Natural killer cell (primary cell): Measurements from ENCODE around the gene CGN. TPM values are rescaled to one million over a fixed set of nuclear protein-coding genes. Genes with fewer than 3 reads are reported as not detected.
A peak's percentile ranks its signal among the peaks of the same experiment; 100 is the strongest.

Experiments used
- ATAC-seq, 3 donors: fragments of 150-1000 bp in 2 of 3; fragments of 200-7000 bp in 1 of 3; cut with Tn5 transposase; 1 replicate in 1 of 3; 2 replicates in 2 of 3; pipeline ENCODE4 v1.10.0; 2021; ENCODE audit warnings: mild to moderate bottlenecking in 2 of 3, moderate library complexity in 2 of 3
- DNase-seq, 2 donors: peaks; one replicate each; pipeline versions ENCODE4 v3.0.0 to v3.0.0-alpha.2; 2013 to 2021; ENCODE audit warnings: mixed read lengths in 1 of 2
- H3K27ac ChIP-seq: one replicate; pipeline ENCODE4 v1.5.1; 2013; ENCODE audit warnings: mild to moderate bottlenecking, low read length
- H3K27me3 ChIP-seq: one replicate; pipeline ENCODE4 v1.6.1; 2013; ENCODE audit warnings: low read length; ENCODE audit not compliant: control insufficient read depth, insufficient read depth
- H3K36me3 ChIP-seq: one replicate; pipeline ENCODE4 v1.6.1; 2013; ENCODE audit warnings: low read length; ENCODE audit not compliant: control insufficient read depth, insufficient read depth
- H3K4me1 ChIP-seq: one replicate; pipeline ENCODE4 v1.6.1; 2013; ENCODE audit warnings: low read length; ENCODE audit not compliant: control insufficient read depth, insufficient read depth
- H3K4me3 ChIP-seq: one replicate; pipeline ENCODE4 v1.5.1; 2013; ENCODE audit warnings: low read length
- H3K9me3 ChIP-seq: one replicate; pipeline ENCODE4 v1.6.1; 2013; ENCODE audit warnings: low read length; ENCODE audit not compliant: control insufficient read depth, insufficient read depth
- H3K27ac Mint-ChIP-seq, 2 donors: one replicate each; pipeline ENCODE4 v1.8.0; 2022; ENCODE audit warnings: mild to moderate bottlenecking in 2 of 2, mixed read lengths in 2 of 2, moderate library complexity in 1 of 2
- H3K27me3 Mint-ChIP-seq, 2 donors: one replicate each; pipeline ENCODE4 v1.8.0; 2022; ENCODE audit warnings: low read depth in 2 of 2, mixed read lengths in 2 of 2
- H3K36me3 Mint-ChIP-seq: one replicate; pipeline ENCODE4 v1.8.0; 2022; ENCODE audit warnings: mixed read lengths
- H3K4me1 Mint-ChIP-seq, 2 donors: one replicate each; pipeline ENCODE4 v1.8.0; 2022; ENCODE audit warnings: mixed read lengths in 2 of 2
- H3K4me3 Mint-ChIP-seq: one replicate; pipeline ENCODE4 v1.8.0; 2022; ENCODE audit warnings: mild to moderate bottlenecking, moderate library complexity, mixed read lengths
- H3K9me3 Mint-ChIP-seq, 2 donors: one replicate each; pipeline ENCODE4 v1.8.0; 2022; ENCODE audit warnings: mixed read lengths in 2 of 2
- WGBS: methylation state at CpG from one replicate; pipeline ENCODE4 v1.1.7; 2013; ENCODE audit warnings: missing lambda C conversion rate; ENCODE audit not compliant: insufficient coverage; 5-methylcytosine and 5-hydroxymethylcytosine counted together
- intact Hi-C: fragments of 100-400 bp; cut with micrococcal nuclease; formaldehyde crosslinking; loops from one replicate; pipeline ENCODE4 v1.14.2; 2022
- total RNA-seq, 4 donors: library from RNA; stranded (reverse); fragments of 120-200 nt in 1 of 4; gene quantifications; one replicate each; pipeline versions ENCODE4 v1.2.3 to v1.2.4, GENCODE V29; 2013 to 2022
- TF ChIP-seq, protein P1 (sequence below): fragments of 200-600 bp; IDR thresholded peaks from one replicate; pipeline ENCODE4 v1.8.0; 2022; ENCODE audit warnings: antibody characterized with exemption

Gene CGN, protein sequence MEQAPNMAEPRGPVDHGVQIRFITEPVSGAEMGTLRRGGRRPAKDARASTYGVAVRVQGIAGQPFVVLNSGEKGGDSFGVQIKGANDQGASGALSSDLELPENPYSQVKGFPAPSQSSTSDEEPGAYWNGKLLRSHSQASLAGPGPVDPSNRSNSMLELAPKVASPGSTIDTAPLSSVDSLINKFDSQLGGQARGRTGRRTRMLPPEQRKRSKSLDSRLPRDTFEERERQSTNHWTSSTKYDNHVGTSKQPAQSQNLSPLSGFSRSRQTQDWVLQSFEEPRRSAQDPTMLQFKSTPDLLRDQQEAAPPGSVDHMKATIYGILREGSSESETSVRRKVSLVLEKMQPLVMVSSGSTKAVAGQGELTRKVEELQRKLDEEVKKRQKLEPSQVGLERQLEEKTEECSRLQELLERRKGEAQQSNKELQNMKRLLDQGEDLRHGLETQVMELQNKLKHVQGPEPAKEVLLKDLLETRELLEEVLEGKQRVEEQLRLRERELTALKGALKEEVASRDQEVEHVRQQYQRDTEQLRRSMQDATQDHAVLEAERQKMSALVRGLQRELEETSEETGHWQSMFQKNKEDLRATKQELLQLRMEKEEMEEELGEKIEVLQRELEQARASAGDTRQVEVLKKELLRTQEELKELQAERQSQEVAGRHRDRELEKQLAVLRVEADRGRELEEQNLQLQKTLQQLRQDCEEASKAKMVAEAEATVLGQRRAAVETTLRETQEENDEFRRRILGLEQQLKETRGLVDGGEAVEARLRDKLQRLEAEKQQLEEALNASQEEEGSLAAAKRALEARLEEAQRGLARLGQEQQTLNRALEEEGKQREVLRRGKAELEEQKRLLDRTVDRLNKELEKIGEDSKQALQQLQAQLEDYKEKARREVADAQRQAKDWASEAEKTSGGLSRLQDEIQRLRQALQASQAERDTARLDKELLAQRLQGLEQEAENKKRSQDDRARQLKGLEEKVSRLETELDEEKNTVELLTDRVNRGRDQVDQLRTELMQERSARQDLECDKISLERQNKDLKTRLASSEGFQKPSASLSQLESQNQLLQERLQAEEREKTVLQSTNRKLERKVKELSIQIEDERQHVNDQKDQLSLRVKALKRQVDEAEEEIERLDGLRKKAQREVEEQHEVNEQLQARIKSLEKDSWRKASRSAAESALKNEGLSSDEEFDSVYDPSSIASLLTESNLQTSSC
- total RNA-seq = under 1 TPM in 2 of 3 donors, not detected in 1; 0.07 to 0.80 TPM
- 0.07 TPM for total RNA-seq (2013)

DNA sequence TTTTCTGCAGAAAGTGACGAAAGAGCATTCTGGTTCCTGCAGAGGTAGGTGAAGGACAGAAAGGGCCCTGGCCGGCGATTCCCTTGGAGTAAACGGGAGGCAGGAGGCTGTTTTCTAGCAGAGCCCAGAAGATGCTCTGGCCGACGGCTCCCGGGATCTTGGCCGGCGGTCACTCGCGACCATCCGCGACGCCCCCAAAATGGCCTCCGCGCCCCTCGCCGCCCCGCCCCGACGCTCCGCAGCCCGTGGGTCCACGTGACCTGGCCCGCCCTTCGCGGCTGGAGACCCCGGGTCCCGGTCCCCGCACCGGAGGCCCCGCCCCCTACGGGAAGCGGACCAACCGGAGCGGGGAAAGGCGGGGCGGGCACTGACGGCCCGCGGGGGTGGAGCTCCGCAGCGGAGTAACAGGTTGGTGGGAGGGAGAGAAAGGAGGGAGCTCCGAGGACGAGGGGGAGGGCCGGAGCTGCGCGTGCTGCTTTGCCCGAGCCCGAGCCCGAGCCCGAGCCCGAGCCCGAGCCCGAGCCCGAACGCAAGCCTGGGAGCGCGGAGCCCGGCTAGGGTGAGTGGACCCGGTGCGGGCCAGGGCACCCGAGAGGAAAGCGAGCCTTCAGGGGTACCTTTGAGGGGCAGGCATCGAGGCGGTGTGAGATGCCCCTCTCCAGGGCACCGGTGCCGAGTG lies at the start of gene CGN:
CGN (plus strand) TSS at position 431 of the 679 bp plus-strand sequence. CDS start 7,133 bp downstream, outside the sequence.
- TF ChIP-seq, protein P1, sequence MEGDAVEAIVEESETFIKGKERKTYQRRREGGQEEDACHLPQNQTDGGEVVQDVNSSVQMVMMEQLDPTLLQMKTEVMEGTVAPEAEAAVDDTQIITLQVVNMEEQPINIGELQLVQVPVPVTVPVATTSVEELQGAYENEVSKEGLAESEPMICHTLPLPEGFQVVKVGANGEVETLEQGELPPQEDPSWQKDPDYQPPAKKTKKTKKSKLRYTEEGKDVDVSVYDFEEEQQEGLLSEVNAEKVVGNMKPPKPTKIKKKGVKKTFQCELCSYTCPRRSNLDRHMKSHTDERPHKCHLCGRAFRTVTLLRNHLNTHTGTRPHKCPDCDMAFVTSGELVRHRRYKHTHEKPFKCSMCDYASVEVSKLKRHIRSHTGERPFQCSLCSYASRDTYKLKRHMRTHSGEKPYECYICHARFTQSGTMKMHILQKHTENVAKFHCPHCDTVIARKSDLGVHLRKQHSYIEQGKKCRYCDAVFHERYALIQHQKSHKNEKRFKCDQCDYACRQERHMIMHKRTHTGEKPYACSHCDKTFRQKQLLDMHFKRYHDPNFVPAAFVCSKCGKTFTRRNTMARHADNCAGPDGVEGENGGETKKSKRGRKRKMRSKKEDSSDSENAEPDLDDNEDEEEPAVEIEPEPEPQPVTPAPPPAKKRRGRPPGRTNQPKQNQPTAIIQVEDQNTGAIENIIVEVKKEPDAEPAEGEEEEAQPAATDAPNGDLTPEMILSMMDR = no peak
- no peaks in the 10 kb centered on the region for H3K9me3 Mint-ChIP-seq

DNA sequence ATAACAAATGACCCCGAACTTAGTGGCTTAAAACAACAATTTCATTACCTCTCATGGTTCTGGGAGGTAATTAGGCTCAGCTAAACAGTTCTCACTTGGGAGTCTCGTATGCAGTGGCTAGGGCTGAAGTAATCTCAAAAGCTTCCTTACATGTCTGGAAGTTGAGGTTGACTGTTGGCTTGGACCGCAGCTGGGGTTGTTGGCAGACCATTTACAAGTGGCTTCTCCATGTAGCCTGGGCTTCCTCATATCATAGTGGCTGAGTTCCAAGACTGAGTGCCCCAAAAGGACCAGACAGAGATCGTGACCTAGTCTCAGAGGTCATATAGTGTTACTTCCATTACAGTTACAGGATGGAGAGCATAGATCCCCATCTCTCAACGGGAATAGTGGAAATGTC lies 49.5 kb upstream of the CGN start:
- intact Hi-C loops = no loop called here
- Mint-ChIP-seq H3K27me3 (peaks cover 21 to 34% of the 10 kb centered on the region in 2 donors), H3K4me1 (peaks cover 13 to 14% of the 10 kb centered on the region in 2 donors), H3K27ac (no peak overlapping the region), H3K9me3 (no peaks in the 10 kb centered on the region), H3K4me3 (no peak overlapping the region), H3K36me3 (no peaks in the 10 kb centered on the region)
- Histone ChIP-seq H3K4me3 (no peak overlapping the region), H3K27me3 (peaks cover 3% of the 10 kb centered on the region), H3K36me3 (no peaks in the 10 kb centered on the region), H3K4me1 (peaks cover 11% of the 10 kb centered on the region), H3K9me3 (no peaks in the 10 kb centered on the region), H3K27ac (no peak overlapping the region)
- WGBS = 94% methylated on average over 4 of the region's 5 CpGs
- ATAC-seq = no peak
- TF ChIP-seq, protein P1 = no peak
- DNase-seq = no peak

More for the DNA sequence above, at the start of gene CGN:
- no peaks in the 10 kb centered on the region for H3K36me3 Mint-ChIP-seq
- no peaks in the 10 kb centered on the region for H3K36me3 ChIP-seq
- under 1% methylated on average over 68 of the region's 68 CpGs for WGBS
- peaks cover 23% of the 10 kb centered on the region for H3K4me1 ChIP-seq
- intact Hi-C loops = loop anchor here (1.0 kb wide), 1 partner anchor 29 kb away; the partner anchor contains the start of gene TUFT1
- peak within 1 kb of the TSS; percentile 69 to 85 for H3K27ac Mint-ChIP-seq
- peak within 1 kb of the TSS; percentile 98 for H3K4me3 Mint-ChIP-seq
- H3K27me3 ChIP-seq = no peaks in the 10 kb centered on the region
- no peaks in the 10 kb centered on the region for H3K9me3 ChIP-seq
- peaks cover 8 to 19% of the 10 kb centered on the region in 2 donors for H3K4me1 Mint-ChIP-seq
- peak within 1 kb of the TSS; percentile 2 for H3K27ac ChIP-seq
- H3K4me3 ChIP-seq = peak within 1 kb of the TSS; percentile 72
- DNase-seq (peak; percentile 80 to 93), ATAC-seq (peak; percentile 97 to 98 (median 98))
- peaks cover 0 to 4% of the 10 kb centered on the region in 2 donors for H3K27me3 Mint-ChIP-seq

DNA sequence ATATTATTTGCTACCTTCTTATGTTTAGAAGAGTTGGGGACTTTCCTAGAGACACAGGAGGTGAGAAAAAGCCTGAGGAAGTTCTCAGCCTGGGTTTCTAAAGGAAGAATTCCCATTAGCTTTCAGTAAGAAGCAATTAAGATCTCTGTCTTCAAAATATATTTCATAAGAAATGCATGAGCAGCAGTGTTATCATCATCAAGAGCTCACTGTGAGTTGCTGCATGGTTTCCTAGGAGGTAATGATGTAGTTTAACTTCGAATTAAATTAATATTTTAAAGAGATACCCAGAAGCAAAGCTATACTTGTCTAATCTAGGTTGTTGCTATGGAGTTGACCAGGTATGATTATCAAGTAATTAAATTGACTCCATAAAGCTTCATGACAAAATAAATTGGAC lies 46.2 kb upstream of the CGN start:
- no CpG with 5 or more reads among the region's 1 CpG for WGBS
- Histone ChIP-seq H3K36me3 (no peaks in the 10 kb centered on the region), H3K4me1 (no peaks in the 10 kb centered on the region), H3K27me3 (peaks cover 3% of the 10 kb centered on the region), H3K4me3 (no peak overlapping the region), H3K9me3 (no peaks in the 10 kb centered on the region), H3K27ac (no peak overlapping the region)
- TF ChIP-seq, protein P1 = no peak
- Mint-ChIP-seq H3K36me3 (no peaks in the 10 kb centered on the region), H3K27me3 (peaks cover 23 to 34% of the 10 kb centered on the region in 2 donors), H3K27ac (no peak overlapping the region), H3K4me3 (no peak overlapping the region), H3K9me3 (no peaks in the 10 kb centered on the region), H3K4me1 (no peaks in the 10 kb centered on the region)
- ATAC-seq = no peak
- no peak for DNase-seq
- intact Hi-C loops = no loop called here
